ENCODE results near the gene KIF4A.

The KIF4A gene

DNA sequence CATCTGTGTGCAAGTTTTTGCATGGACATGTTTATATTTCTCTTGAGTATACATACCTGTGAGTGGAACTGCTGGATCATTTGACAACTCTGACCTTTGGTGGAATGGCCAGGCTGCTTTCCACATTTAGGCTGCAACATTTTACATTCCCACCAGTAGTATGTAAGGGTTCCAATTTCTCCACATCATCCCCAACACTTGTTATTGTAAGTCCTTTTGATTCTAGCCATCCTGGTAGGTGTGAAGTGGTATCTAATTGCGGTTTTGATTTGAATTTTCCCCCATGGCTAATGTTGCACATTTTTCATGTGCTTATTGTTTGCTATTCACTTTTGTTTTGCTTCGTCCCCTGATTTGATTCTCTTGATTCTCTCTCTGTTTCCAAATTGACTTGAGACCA, 171.1 kb downstream of the KIF4A start:
- Histone ChIP-seq H3K27me3 (ENCODE audit: insufficient read depth, low read length) (no peaks in the 10 kb centered on the region), H3K9me3 (ENCODE audit: low read length) (no peaks in the 10 kb centered on the region), H3K4me3 (ENCODE audit: low read length) (no peak overlapping the region), H3K4me1 (ENCODE audit: insufficient read depth, low read length) (peaks cover 5% of the 10 kb centered on the region), H2AFZ (ENCODE audit: low read depth, low read length) (no peak overlapping the region), H3K36me3 (ENCODE audit: insufficient read depth, low read length) (peaks cover 22% of the 10 kb centered on the region)

DNA sequence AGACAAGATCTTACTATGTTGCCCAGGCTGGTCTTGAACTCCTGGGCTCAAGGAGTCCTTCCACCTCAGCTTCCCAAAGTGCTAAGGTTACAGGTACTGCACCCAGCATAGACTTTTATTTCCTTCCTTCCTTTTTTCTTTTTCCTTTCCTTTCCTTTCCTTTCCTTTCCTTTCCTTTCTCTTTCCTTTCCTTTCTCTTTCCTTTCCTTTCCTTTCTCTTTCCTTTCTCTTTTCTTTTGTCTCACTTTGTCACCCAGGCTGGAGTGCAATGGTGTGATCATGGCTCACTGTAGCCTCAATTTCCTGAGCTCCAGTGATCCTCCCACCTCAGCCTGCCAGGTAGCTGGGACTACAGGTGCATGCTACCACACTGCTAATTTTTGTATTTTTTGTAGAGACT, 174.1 kb downstream of the KIF4A start:
- H2AFZ ChIP-seq (ENCODE audit: low read depth, low read length) = no peak overlapping the region
- no peaks in the 10 kb centered on the region for H3K4me1 ChIP-seq (ENCODE audit: insufficient read depth, low read length)
- H3K4me3 ChIP-seq (ENCODE audit: low read length) = no peak overlapping the region
- H3K9me3 ChIP-seq (ENCODE audit: low read length) = no peaks in the 10 kb centered on the region
- no peaks in the 10 kb centered on the region for H3K27me3 ChIP-seq (ENCODE audit: insufficient read depth, low read length)
- peaks cover 18% of the 10 kb centered on the region for H3K36me3 ChIP-seq (ENCODE audit: insufficient read depth, low read length)

- no peak overlapping the region for H2AFZ ChIP-seq (ENCODE audit: low read depth, low read length)
- no peaks in the 10 kb centered on the region for H3K4me1 ChIP-seq (ENCODE audit: insufficient read depth, low read length)
- no peaks in the 10 kb centered on the region for H3K27me3 ChIP-seq (ENCODE audit: insufficient read depth, low read length)
- H3K4me3 ChIP-seq (ENCODE audit: low read length) = no peak overlapping the region
- no peaks in the 10 kb centered on the region for H3K9me3 ChIP-seq (ENCODE audit: low read length)
- H3K36me3 ChIP-seq (ENCODE audit: insufficient read depth, low read length) = peaks cover 5% of the 10 kb centered on the region
Measured at GRCh38 chrX:70466968-70467367, 177.1 kb downstream of the KIF4A start.

DNA sequence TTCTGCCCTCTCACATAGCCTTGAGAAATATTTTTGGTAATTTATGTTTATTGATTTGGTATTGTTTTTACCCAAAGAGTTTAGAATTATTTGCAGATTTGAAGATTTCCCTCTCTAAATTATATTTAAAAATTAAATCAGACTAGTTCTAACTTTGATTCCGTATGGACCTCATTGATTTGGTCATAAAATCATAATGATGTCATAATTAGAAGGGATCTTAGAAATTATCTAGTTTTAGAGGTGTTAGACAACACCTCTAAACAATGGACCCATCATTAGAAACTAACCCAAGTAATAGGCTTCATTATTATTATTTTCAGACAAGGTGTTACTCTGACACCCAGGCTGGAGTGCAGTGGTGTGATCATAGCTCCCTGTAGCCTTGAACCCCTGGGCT, 178.8 kb downstream of the KIF4A start:
- no peak overlapping the region for H3K4me3 ChIP-seq (ENCODE audit: low read length)
- H3K4me1 ChIP-seq (ENCODE audit: insufficient read depth, low read length) = no peaks in the 10 kb centered on the region
- H3K27me3 ChIP-seq (ENCODE audit: insufficient read depth, low read length) = no peaks in the 10 kb centered on the region
- H3K36me3 ChIP-seq (ENCODE audit: insufficient read depth, low read length) = no peaks in the 10 kb centered on the region
- H2AFZ ChIP-seq (ENCODE audit: low read depth, low read length) = no peak overlapping the region
- H3K9me3 ChIP-seq (ENCODE audit: low read length) = no peaks in the 10 kb centered on the region
